ENCODE data around the gene WASF3. TPM values are rescaled to one million over a fixed set of nuclear protein-coding genes. Genes with fewer than 3 reads are reported as not detected.

WASF3 gene
- total RNA-seq, 1 experiment from 2014 or later = 3.4 TPM

GRCh38 chr13:26591672-26592071 lies 34.2 kb downstream of the WASF3 start:
- H3K9me2 ChIP-seq (ENCODE audit: insufficient read depth) = no peaks in the 10 kb centered on the region
- no TSS peak for BruUV-seq (replicated peaks)
- H3K9ac ChIP-seq (ENCODE audit: low read length) = no peak overlapping the region
- no peak for ATAC-seq
- no peak overlapping the region for H3K27ac ChIP-seq (ENCODE audit: low read depth, low read length)
- no peaks in the 10 kb centered on the region for H3K9me3 ChIP-seq (ENCODE audit: control insufficient read depth in 1 of 2, insufficient read depth in 1 of 2, low read depth in 1 of 2, low read length in 2 of 2)
- ChIA-PET POLR2A (no interaction called here), RAD21 (ENCODE audit: low non-redundant PET in 1 of 2, low total read pairs in 2 of 2, uncharacterized antibody in 2 of 2, unreplicated experiment in 2 of 2) (no interaction called here), CTCF (interaction anchor here (0.8 kb wide), 2 partner anchors 23 to 107 kb away, joined by 3 read pairs; no protein-coding TSS in a partner anchor)
- TF ChIP-seq, protein P1, sequence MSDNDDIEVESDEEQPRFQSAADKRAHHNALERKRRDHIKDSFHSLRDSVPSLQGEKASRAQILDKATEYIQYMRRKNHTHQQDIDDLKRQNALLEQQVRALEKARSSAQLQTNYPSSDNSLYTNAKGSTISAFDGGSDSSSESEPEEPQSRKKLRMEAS (IDR thresholded peaks at IDR 0.05) = no peak
- TF ChIP-seq JUND (IDR thresholded peaks at IDR 0.05) (no peak), ZFX (IDR thresholded peaks at IDR 0.05) (no peak), POLR2AphosphoS5 (IDR thresholded peaks at IDR 0.05; ENCODE audit: low read depth, low read length) (no peak), RAD21 (IDR thresholded peaks at IDR 0.05; ENCODE audit: low read depth) (no peak), ZNF274 (IDR thresholded peaks at IDR 0.05; ENCODE audit: low read depth, low read length) (no peak), CBX3 (IDR thresholded peaks at IDR 0.05; ENCODE audit: low read depth) (no peak), SIN3A (IDR thresholded peaks at IDR 0.05; ENCODE audit: low read depth) (no peak), TCF7L2 (IDR thresholded peaks at IDR 0.05; ENCODE audit: borderline replicate concordance, extremely low read depth, insufficient read depth, insufficient read length) (no peak), POLR2A (IDR thresholded peaks at IDR 0.05; ENCODE audit: borderline replicate concordance, extremely low read depth, insufficient read depth, insufficient read length) (no peak), EZH2 (IDR thresholded peaks at IDR 0.05) (no peak), YY1 (IDR thresholded peaks at IDR 0.05; ENCODE audit: extremely low read depth, insufficient replicate concordance, low read depth, low read length) (no peak), EGR1 (IDR thresholded peaks at IDR 0.05; ENCODE audit: low read depth) (no peak), REST (IDR thresholded peaks at IDR 0.05; ENCODE audit: low read depth) (no peak)
- TF ChIP-seq, protein P2, sequence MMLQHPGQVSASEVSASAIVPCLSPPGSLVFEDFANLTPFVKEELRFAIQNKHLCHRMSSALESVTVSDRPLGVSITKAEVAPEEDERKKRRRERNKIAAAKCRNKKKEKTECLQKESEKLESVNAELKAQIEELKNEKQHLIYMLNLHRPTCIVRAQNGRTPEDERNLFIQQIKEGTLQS (IDR thresholded peaks at IDR 0.05) = no peak
- TF ChIP-seq, protein P3, sequence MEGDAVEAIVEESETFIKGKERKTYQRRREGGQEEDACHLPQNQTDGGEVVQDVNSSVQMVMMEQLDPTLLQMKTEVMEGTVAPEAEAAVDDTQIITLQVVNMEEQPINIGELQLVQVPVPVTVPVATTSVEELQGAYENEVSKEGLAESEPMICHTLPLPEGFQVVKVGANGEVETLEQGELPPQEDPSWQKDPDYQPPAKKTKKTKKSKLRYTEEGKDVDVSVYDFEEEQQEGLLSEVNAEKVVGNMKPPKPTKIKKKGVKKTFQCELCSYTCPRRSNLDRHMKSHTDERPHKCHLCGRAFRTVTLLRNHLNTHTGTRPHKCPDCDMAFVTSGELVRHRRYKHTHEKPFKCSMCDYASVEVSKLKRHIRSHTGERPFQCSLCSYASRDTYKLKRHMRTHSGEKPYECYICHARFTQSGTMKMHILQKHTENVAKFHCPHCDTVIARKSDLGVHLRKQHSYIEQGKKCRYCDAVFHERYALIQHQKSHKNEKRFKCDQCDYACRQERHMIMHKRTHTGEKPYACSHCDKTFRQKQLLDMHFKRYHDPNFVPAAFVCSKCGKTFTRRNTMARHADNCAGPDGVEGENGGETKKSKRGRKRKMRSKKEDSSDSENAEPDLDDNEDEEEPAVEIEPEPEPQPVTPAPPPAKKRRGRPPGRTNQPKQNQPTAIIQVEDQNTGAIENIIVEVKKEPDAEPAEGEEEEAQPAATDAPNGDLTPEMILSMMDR (IDR thresholded peaks at IDR 0.05 in 2 of 3, conservative IDR thresholded peaks at IDR 0.05 in 1 of 3; ENCODE audit: borderline replicate concordance in 1 of 3, insufficient read depth in 1 of 3, low read depth in 2 of 3, low read length in 2 of 3) = no peak
- TF ChIP-seq, protein P4, sequence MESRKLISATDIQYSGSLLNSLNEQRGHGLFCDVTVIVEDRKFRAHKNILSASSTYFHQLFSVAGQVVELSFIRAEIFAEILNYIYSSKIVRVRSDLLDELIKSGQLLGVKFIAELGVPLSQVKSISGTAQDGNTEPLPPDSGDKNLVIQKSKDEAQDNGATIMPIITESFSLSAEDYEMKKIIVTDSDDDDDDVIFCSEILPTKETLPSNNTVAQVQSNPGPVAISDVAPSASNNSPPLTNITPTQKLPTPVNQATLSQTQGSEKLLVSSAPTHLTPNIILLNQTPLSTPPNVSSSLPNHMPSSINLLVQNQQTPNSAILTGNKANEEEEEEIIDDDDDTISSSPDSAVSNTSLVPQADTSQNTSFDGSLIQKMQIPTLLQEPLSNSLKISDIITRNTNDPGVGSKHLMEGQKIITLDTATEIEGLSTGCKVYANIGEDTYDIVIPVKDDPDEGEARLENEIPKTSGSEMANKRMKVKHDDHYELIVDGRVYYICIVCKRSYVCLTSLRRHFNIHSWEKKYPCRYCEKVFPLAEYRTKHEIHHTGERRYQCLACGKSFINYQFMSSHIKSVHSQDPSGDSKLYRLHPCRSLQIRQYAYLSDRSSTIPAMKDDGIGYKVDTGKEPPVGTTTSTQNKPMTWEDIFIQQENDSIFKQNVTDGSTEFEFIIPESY (IDR thresholded peaks at IDR 0.05; ENCODE audit: extremely low read depth, insufficient replicate concordance, low read length) = no peak
- intact Hi-C loops (cut with micrococcal nuclease) = no loop called here
- no peaks in the 10 kb centered on the region for H3K36me3 ChIP-seq (ENCODE audit: control insufficient read depth in 1 of 2, insufficient read depth in 2 of 2, low read length in 2 of 2)
- H4K20me1 ChIP-seq (ENCODE audit: insufficient read depth) = no peaks in the 10 kb centered on the region
- H3K79me2 ChIP-seq (ENCODE audit: insufficient read depth, low read length) = no peaks in the 10 kb centered on the region
- no peak overlapping the region for H3K4me3 ChIP-seq (replicated peaks in 1 of 2; ENCODE audit: low read depth in 1 of 2, low read length in 2 of 2)
- no peaks in the 10 kb centered on the region for H3K4me1 ChIP-seq (ENCODE audit: control insufficient read depth in 1 of 2, insufficient read depth in 2 of 2, low read length in 2 of 2)
- H2AFZ ChIP-seq (ENCODE audit: low read depth, low read length, poor library complexity, severe bottlenecking) = no peak overlapping the region
- H3K4me2 ChIP-seq (ENCODE audit: low read length) = no peak overlapping the region
- peaks cover 58% of the 10 kb centered on the region for H3K27me3 ChIP-seq (ENCODE audit: insufficient read depth, low read length)
- DNase-seq (ENCODE audit: low read depth, low spot score) = no peak
